ENCODE data around the gene LPGAT1.

The LPGAT1 gene

GRCh38 chr1:211839106-211839505 lies 8.5 kb upstream of the LPGAT1 start:
- no peak for FAIRE-seq
- DNase-seq (ENCODE audit: insufficient read length, low spot score) = no peak
- no peak for TF ChIP-seq POLR2A (IDR thresholded peaks at IDR 0.05; ENCODE audit: low read depth, low read length)

GRCh38 chr1:211833174-211833820 lies 2.7 kb upstream of the LPGAT1 start:
- FAIRE-seq (no peak), DNase-seq (ENCODE audit: insufficient read length, low spot score) (no peak)
- no peak for TF ChIP-seq POLR2A (IDR thresholded peaks at IDR 0.05; ENCODE audit: low read depth, low read length)

- FAIRE-seq = no peak
- no peak for TF ChIP-seq POLR2A (IDR thresholded peaks at IDR 0.05; ENCODE audit: low read depth, low read length)
- no peak for DNase-seq (ENCODE audit: insufficient read length, low spot score)
Measured at GRCh38 chr1:211832661-211833060, 2.1 kb upstream of the LPGAT1 start.

GRCh38 chr1:211831558-211832323 lies 1.2 kb upstream of the LPGAT1 start:
- FAIRE-seq (no peak), DNase-seq (ENCODE audit: insufficient read length, low spot score) (no peak)
- no peak for TF ChIP-seq POLR2A (IDR thresholded peaks at IDR 0.05; ENCODE audit: low read depth, low read length)

- peak; percentile 6; the same call in 1 of the 2 replicates for TF ChIP-seq POLR2A (IDR thresholded peaks at IDR 0.05; ENCODE audit: low read depth, low read length)
- DNase-seq (ENCODE audit: insufficient read length, low spot score) (no peak), FAIRE-seq (no peak)
Measured at GRCh38 chr1:211830055-211830327, 572 bp downstream of the LPGAT1 start.

- no peak for FAIRE-seq
- TF ChIP-seq POLR2A (IDR thresholded peaks at IDR 0.05; ENCODE audit: low read depth, low read length) = no peak
- DNase-seq (ENCODE audit: insufficient read length, low spot score) = no peak
Measured at GRCh38 chr1:211829343-211830054, 1.1 kb downstream of the LPGAT1 start.

- DNase-seq (ENCODE audit: insufficient read length, low spot score) (no peak), FAIRE-seq (no peak)
- TF ChIP-seq POLR2A (IDR thresholded peaks at IDR 0.05; ENCODE audit: low read depth, low read length) = no peak
Measured at GRCh38 chr1:211828584-211829342, 1.8 kb downstream of the LPGAT1 start.

GRCh38 chr1:211827051-211827450 lies 3.5 kb downstream of the LPGAT1 start:
- TF ChIP-seq POLR2A (IDR thresholded peaks at IDR 0.05; ENCODE audit: low read depth, low read length) = no peak
- DNase-seq (ENCODE audit: insufficient read length, low spot score) = no peak
- no peak for FAIRE-seq

GRCh38 chr1:211825980-211826379 lies 4.6 kb downstream of the LPGAT1 start:
- TF ChIP-seq POLR2A (IDR thresholded peaks at IDR 0.05; ENCODE audit: low read depth, low read length) = no peak
- FAIRE-seq = no peak
- DNase-seq (ENCODE audit: insufficient read length, low spot score) = peak; percentile 22

- no peak for FAIRE-seq
Measured at GRCh38 chr1:211822677-211823407, 7.7 kb downstream of the LPGAT1 start.

GRCh38 chr1:211816586-211816985 lies 14.0 kb downstream of the LPGAT1 start:
- TF ChIP-seq POLR2A (IDR thresholded peaks at IDR 0.05; ENCODE audit: low read depth, low read length) = no peak
- DNase-seq (ENCODE audit: insufficient read length, low spot score) = no peak
- no peak for FAIRE-seq

More at GRCh38 chr1:211822677-211823407, 7.7 kb downstream of the LPGAT1 start:
- TF ChIP-seq POLR2A (IDR thresholded peaks at IDR 0.05; ENCODE audit: low read depth, low read length) = no peak
- DNase-seq (ENCODE audit: insufficient read length, low spot score) = no peak

- no peak for FAIRE-seq
Measured at GRCh38 chr1:211814313-211814712, 16.2 kb downstream of the LPGAT1 start.

GRCh38 chr1:211813590-211813989 lies 17.0 kb downstream of the LPGAT1 start:
- FAIRE-seq = no peak
- TF ChIP-seq POLR2A (IDR thresholded peaks at IDR 0.05; ENCODE audit: low read depth, low read length) = no peak
- DNase-seq (ENCODE audit: insufficient read length, low spot score) = no peak

More at GRCh38 chr1:211814313-211814712, 16.2 kb downstream of the LPGAT1 start:
- TF ChIP-seq POLR2A (IDR thresholded peaks at IDR 0.05; ENCODE audit: low read depth, low read length) = no peak
- DNase-seq (ENCODE audit: insufficient read length, low spot score) = no peak
